MM.1S (cell line): ENCODE data around the gene BRICD5.

ENCODE experiments used
- CTCF ChIP-seq: fragments of 300-600 bp; sonication (generic); IDR thresholded peaks from 2 replicates; pipeline ENCODE4 v1.5.1; 2016; ENCODE audit warnings: antibody characterized with exemption, low read length, mixed read lengths
- EZH2phosphoT487 ChIP-seq: fragments of 300-600 bp; sonication (generic); IDR thresholded peaks from 2 replicates; pipeline ENCODE4 v1.6.1; 2018; ENCODE audit warnings: antibody characterized with exemption, low read length

GRCh38 chr16:2230376-2230775, 19.7 kb upstream of the BRICD5 start:
- TF ChIP-seq CTCF (no peak), EZH2phosphoT487 (no peak)
